Type B pancreatic cell (in vitro differentiated cells): ENCODE measurements around the gene RAD51AP1. TPM values are rescaled to one million over a fixed set of nuclear protein-coding genes. Genes with fewer than 3 reads are reported as not detected.

Source experiments
- DNase-seq: peaks from one replicate; pipeline ENCODE4 v3.0.0; 2021; ENCODE audit warnings: mixed read lengths; ENCODE audit not compliant: unreplicated experiment; ENCODE audit errors: extremely low spot score
- H3K27ac Mint-ChIP-seq: 2 replicates; pipeline ENCODE4 v1.8.0; 2021; ENCODE audit warnings: mild to moderate bottlenecking, mixed read lengths
- H3K27me3 Mint-ChIP-seq: 2 replicates; pipeline ENCODE4 v1.8.0; 2021; ENCODE audit warnings: mixed read lengths
- H3K36me3 Mint-ChIP-seq: 2 replicates; pipeline ENCODE4 v1.8.0; 2021; ENCODE audit warnings: mixed read lengths
- H3K4me1 Mint-ChIP-seq: one replicate; pipeline ENCODE4 v1.8.0; 2021; ENCODE audit warnings: mixed read lengths; ENCODE audit not compliant: unreplicated experiment
- H3K4me3 Mint-ChIP-seq: 2 replicates; pipeline ENCODE4 v1.8.0; 2021; ENCODE audit warnings: mild to moderate bottlenecking, mixed read lengths
- H3K9me3 Mint-ChIP-seq: 2 replicates; pipeline ENCODE4 v1.8.0; 2021; ENCODE audit warnings: mixed read lengths
- CTCF ChIP-seq: fragments of 200-600 bp; sonication (generic); conservative IDR thresholded peaks from 2 replicates; pipeline ENCODE4 v1.5.0; 2021; ENCODE audit warnings: antibody characterized with exemption, mild to moderate bottlenecking
- total RNA-seq: library from RNA; stranded (reverse); gene quantifications from 2 replicates; pipeline ENCODE4 v1.2.1, GENCODE V29; 2021; ENCODE audit warnings: low replicate concordance

The RAD51AP1 gene
- total RNA-seq, 1 donor from 2014 or later, result 26.6 TPM

GRCh38 chr12:4539167-4539870 is 629 bp downstream of the RAD51AP1 start:
- no peak for DNase-seq
- no peak for TF ChIP-seq CTCF
- Mint-ChIP-seq H3K4me3 (peak overlapping the region; percentile 99), H3K9me3 (no peaks in the 10 kb centered on the region), H3K36me3 (peaks cover 9% of the 10 kb centered on the region), H3K27ac (peak overlapping the region; percentile 97), H3K4me1 (peaks cover 7% of the 10 kb centered on the region), H3K27me3 (no peaks in the 10 kb centered on the region)

- Mint-ChIP-seq H3K36me3 (peaks cover 15% of the 10 kb centered on the region), H3K4me3 (peak overlapping the region; percentile 99), H3K4me1 (peaks cover 7% of the 10 kb centered on the region), H3K27me3 (no peaks in the 10 kb centered on the region), H3K27ac (peak overlapping the region; percentile 97), H3K9me3 (no peaks in the 10 kb centered on the region)
- no peak for DNase-seq
- no peak for TF ChIP-seq CTCF
Observed at GRCh38 chr12:4540170-4540569, 1.5 kb downstream of the RAD51AP1 start.

GRCh38 chr12:4540638-4541037 is 1.9 kb downstream of the RAD51AP1 start:
- peaks cover 7% of the 10 kb centered on the region for H3K4me1 Mint-ChIP-seq
- H3K27ac Mint-ChIP-seq, result no peak overlapping the region
- H3K9me3 Mint-ChIP-seq, result no peaks in the 10 kb centered on the region
- TF ChIP-seq CTCF, result no peak
- no peak for DNase-seq
- peaks cover 16% of the 10 kb centered on the region for H3K36me3 Mint-ChIP-seq
- H3K27me3 Mint-ChIP-seq, result no peaks in the 10 kb centered on the region
- H3K4me3 Mint-ChIP-seq, result no peak overlapping the region

GRCh38 chr12:4545195-4545594 is 6.5 kb downstream of the RAD51AP1 start:
- Mint-ChIP-seq H3K27ac (no peak overlapping the region), H3K4me1 (no peaks in the 10 kb centered on the region), H3K27me3 (no peaks in the 10 kb centered on the region), H3K36me3 (peaks cover 31% of the 10 kb centered on the region), H3K9me3 (no peaks in the 10 kb centered on the region), H3K4me3 (no peak overlapping the region)
- TF ChIP-seq CTCF, result no peak
- no peak for DNase-seq

GRCh38 chr12:4552191-4552590 is 13.5 kb downstream of the RAD51AP1 start:
- Mint-ChIP-seq H3K27me3 (no peaks in the 10 kb centered on the region), H3K9me3 (no peaks in the 10 kb centered on the region), H3K27ac (no peak overlapping the region), H3K4me3 (no peak overlapping the region), H3K36me3 (peaks cover 19% of the 10 kb centered on the region), H3K4me1 (no peaks in the 10 kb centered on the region)
- TF ChIP-seq CTCF, result no peak
- no peak for DNase-seq
